Fibroblast of peridontal ligament (primary cell): ENCODE measurements around the gene PRR12.

Experiments used
- DNase-seq: peaks from one replicate; pipeline ENCODE4 v3.0.0-alpha.2; 2010; ENCODE audit errors: extremely low read depth

The PRR12 gene

DNA sequence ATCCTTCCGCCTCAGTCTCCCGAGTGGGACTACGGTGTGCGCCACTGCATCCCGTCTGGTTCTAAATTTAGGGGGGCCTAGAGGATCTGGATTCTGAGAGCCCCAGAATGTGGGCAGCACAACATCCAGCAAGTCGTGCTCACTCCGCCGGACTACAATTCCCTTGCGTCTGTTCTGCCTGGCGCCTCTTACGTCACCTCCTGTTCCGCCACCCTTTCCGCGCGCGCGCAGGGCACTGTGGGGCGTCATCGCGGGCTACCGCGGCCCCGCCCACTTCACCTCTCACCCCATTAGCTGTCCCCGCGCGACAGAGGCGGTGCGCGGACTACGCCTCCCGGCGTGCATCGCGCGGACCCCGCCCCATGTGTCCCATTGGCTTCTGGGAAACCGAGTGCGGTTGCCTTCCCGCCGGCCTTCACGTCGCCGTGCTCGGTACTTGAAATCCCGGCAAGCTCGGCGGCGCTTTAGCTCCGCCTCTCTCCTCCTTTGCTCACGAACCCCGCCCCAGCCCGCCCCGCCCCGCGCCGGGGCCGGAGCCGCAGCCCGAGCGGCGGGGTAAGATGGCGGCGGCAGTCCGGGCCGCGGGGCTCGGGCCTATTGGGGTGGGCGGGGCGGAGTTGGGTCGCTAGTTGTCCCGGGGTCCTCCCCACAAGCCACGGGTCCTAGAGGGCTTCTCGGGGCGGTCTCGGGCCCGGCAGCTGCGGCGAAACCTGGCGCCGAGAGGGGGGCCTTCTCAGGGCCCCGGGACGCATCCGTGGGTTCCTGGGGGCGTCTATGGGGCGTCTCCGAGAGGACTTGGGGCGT is 50.9 kb downstream of the PRR12 start, which contains the start of gene SCAF1:
Gene SCAF1 (plus strand): TSS at position 522 of the 804 bp plus-strand sequence. CDS start 2,818 bp downstream, outside the sequence.
- DNase-seq = peak; percentile 99

DNA sequence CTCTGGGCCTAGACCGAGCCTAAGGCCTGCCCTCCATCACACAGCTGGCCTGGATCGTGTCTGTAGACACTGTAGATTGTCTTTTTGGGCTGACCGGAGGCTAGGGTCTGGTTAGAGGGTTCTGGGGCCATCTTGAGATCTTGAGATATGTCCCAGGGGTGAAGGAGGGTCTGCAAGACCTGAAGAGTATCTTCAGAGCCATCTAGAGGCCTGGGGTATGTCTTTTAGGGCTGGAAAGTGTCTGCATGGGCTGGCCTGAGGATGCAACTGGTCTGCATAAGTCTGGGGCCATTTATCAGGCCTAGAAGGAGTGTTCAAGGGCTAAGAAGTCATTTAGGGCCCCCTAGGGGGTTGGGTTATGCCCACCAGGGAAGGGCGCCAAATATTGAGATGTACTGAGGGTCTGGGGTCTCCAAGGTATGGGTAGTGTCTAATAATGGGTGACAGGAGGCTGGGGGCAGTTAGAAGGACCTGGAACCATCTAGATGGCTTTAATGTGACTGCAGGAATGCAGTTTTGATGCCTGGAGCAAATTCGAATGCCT is 51.6 kb downstream of the PRR12 start:
- peak; percentile 30 for DNase-seq

DNA sequence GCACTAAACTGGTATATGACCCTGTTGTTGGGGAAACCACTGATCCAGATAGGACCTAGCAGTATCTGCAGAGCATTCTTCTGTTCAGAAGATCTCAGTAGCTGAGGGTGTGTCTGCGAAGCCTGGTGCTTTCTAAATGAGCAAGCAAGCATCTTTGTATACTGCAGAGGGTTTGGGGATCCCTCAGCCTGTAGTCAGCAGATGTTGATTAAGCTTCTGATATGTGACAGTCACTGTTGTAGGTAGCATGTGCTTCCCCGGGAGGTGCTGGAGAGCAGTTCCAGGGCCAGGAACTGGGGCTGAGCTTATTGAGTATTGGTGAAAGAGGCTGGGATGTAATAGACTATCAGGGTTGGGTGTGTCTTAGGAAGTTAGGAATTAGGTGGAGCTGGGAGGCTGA is 52.5 kb downstream of the PRR12 start:
- DNase-seq = no peak

DNA sequence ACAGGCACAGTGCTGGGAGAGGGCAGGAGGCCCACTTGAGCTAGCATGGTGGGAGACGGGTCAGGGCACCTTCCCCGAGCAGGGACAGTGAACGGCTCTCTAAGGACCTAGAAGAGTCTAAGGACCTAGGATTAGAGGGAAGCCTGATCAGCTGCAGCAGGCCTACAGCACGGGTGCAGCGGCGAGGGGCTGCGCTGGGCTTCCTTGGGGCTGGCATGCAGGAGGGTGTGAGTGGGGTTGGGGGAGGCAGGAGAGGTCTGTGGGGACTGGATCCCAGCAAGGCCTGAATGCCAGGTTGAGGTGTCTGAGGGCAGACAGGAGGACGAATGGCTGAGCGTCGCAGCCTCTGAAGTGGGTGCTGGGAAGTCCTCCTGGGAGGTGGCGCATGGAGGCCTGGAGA is 54.6 kb downstream of the PRR12 start:
- no peak for DNase-seq

DNA sequence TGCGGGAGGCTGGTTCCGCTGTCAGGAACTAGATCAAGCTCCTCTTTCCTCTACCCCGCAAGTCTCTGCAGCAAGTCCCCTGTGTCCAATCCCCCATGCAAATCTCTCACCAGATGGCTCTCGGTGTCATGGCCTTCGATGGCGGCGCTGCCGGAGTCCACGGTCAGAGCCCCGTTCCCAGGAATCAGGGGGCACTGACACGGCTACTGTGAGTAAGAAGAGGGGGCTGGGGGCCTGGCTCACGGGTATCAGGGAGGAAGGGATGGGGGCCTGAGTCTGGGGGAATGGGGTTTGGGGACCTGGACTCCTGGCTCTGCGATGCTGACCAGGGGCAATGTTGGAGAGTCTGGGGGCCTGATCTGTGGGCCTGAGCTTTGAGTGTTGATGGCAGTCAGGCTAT is 55.0 kb downstream of the PRR12 start:
- DNase-seq = no peak

DNA sequence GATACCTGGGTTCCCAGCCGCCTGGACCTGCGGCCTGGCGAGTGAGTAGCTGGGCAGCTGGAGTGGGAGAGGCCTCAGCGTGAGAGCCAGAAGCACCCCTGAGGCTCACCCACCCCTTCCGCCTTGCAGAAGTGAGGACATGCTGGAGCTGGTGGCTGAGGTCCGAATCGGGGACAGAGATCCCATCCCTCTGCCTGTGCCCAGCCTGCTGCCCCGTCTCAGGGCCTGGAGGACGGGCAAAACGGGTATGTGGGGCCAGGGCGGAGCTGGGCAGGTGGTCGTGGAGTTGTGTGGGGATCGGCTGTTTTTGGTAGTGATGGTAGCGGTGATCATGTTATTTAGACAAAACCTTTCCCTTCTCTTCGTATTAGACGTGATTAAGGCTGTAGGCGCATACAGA is 55.6 kb downstream of the PRR12 start:
- no peak for DNase-seq

DNA sequence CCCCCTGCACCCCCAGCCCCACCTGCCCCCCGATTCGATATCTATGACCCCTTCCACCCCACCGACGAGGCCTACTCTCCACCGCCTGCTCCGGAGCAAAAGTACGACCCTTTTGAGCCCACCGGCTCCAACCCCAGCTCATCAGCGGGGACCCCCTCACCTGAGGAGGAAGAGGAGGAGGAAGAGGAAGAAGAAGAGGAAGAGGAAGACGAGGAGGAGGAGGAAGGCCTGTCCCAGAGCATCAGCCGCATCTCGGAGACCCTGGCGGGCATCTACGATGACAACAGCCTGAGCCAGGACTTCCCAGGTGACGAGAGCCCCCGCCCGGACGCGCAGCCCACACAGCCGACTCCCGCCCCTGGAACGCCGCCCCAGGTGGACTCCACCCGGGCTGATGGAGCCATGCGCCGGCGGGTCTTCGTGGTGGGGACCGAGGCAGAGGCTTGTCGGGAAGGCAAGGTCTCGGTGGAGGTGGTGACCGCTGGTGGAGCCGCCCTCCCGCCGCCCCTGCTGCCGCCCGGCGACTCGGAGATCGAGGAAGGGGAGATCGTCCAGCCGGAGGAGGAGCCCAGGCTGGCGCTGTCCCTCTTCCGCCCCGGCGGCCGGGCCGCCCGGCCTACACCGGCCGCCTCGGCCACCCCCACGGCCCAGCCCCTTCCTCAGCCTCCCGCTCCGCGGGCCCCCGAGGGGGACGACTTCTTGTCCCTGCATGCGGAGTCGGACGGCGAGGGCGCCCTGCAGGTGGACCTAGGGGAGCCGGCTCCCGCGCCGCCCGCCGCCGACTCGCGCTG is 60.2 kb downstream of the PRR12 start:
- DNase-seq = no peak

DNA sequence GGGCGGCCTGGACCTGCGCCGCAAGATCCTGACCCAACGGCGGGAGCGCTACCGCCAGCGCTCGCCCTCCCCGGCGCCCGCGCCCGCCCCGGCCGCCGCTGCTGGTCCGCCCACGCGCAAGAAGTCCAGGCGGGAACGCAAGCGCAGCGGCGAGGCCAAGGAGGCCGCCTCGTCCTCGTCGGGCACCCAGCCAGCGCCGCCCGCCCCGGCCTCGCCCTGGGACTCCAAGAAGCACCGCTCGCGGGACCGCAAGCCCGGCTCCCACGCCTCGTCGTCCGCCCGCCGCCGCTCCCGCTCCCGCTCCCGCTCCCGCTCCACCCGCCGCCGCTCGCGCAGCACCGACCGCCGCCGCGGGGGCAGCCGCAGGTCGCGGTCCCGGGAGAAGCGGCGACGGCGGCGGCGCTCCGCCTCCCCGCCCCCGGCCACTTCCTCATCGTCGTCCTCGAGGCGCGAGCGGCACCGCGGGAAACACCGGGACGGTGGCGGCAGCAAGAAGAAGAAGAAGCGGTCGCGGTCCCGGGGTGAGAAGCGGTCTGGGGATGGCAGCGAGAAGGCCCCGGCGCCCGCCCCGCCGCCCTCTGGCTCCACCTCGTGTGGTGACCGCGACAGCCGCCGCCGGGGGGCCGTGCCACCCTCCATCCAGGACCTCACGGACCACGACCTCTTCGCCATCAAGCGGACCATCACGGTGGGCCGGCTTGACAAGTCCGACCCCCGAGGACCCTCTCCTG is 61.0 kb downstream of the PRR12 start:
- DNase-seq = no peak

DNA sequence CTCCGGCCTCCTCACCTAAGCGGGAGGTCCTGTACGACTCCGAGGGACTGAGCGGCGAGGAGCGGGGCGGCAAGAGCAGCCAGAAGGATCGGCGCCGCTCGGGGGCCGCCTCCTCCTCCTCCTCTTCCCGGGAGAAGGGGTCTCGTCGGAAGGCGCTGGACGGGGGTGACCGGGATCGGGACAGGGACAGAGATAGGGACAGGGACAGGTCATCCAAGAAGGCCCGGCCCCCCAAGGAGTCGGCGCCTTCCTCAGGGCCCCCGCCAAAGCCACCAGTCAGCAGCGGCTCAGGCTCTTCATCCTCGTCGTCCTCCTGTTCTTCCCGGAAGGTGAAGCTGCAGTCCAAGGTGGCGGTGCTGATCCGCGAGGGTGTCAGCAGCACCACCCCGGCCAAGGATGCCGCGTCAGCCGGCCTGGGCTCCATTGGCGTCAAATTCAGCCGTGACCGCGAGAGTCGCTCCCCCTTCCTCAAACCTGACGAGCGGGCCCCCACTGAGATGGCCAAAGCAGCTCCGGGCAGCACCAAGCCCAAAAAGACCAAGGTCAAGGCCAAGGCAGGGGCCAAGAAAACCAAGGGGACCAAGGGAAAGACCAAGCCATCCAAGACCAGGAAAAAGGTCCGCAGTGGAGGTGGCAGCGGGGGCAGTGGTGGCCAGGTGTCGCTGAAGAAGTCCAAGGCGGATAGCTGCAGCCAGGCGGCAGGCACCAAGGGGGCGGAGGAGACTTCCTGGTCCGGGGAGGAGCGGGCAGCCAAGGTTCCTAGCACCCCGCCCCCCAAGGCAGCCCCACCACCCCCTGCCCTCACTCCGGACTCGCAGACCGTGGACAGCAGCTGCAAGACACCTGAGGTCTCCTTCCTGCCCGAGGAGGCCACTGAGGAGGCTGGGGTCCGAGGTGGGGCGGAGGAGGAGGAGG is 61.8 kb downstream of the PRR12 start:
- no peak for DNase-seq

DNA sequence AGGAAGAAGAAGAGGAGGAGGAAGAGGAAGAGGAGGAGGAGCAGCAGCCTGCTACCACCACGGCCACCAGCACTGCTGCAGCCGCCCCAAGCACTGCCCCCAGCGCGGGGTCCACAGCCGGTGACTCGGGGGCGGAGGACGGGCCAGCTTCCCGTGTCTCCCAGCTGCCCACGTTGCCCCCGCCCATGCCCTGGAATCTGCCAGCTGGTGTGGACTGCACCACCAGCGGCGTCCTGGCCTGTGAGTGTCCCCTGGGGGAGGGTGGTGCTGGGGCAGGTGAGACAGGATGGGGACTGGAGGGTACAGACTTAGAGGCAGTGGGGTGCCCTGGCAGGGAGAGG is 62.5 kb downstream of the PRR12 start:
- DNase-seq = no peak

DNA sequence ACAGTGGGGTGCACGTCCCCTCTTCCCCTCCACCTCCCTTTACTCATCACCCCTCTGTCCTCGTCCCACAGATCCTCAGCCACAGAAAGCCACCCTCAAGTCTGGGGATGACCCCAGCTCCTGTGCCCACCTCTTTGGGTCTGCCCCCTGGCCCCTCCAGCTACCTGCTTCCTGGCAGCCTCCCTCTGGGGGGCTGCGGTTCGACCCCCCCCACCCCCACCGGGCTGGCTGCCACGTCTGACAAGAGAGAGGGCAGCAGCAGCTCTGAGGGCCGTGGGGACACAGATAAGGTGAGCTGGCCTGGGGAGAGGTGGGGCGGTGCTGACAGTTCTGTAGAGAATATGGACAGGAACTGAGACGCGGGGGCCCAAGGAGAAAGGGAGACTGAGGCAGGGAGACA is 63.6 kb downstream of the PRR12 start:
- no peak for DNase-seq

DNA sequence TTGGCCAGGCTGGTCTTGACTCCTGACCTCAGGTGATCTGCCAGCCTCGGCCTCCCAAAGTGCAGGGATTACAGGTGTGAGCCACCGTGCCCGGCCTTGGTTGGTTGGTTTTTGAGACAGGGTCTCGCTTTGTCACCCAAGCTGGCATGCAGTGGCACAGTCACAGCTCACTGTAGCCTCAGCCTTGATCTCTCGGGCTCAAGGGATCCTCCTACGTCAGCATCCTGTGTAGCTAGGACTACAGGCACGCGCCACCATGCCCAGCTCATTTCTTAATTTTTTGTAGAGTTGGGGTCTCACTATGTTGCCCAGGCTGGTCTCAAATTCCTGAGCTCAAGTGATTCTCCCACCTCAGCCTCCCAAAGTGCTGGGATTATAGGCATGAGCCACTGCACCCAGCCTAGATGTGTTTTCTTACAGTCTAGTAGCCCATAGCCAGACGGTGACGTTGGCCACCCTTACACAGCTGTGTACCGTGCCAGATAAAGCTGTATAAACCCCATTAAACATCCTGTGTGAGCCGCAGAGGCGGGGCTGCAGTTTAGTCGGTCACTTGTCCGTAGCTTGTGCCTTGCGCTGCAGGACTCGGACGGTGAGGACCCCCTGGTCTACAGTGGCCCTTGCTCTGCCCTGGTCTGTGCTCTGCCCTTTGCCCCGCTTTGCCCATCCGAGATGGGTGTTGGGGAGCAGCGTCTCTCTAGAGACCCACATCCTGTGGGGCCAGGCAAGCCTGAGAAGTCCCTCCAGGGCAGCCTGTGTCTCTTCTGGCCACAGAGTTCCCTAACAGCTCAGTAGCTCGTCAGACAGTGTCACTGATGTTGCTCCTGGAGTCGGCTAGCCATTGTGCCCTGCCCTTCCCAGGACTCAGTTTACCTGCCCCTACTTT is 64.8 kb downstream of the PRR12 start:
- DNase-seq = no peak

DNA sequence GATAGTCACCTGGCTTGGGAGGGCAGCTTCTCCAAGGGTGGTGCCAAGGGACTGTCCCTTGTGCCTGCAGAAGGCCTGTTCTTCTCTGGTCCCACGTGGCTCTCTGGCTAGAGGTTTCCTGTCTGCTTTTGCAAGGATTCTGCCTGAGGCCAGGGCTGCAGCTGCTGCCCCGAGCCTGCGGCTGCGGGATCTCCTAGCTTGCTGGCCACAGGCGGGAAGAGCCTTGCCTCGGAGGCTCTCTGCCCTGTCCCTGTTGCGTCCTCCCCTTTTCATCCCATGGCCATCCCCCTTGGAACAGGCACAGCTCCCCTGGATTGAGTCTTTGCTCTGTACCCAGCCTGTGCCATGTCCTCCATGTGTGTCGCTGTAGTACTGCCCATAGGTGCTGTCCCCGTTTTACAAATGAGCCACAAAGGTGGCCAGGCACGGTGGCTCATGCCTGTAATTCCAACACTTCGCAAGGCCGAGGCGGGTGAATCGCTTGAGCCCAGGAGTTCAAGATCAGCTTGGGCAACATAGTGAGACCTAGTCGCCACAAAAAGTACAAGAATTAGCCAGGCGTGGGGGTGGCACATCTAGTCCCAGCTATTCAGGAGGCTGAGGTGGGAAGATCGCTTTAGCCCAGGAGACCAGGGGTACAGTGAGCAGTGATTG is 65.6 kb downstream of the PRR12 start:
- DNase-seq = no peak

DNA sequence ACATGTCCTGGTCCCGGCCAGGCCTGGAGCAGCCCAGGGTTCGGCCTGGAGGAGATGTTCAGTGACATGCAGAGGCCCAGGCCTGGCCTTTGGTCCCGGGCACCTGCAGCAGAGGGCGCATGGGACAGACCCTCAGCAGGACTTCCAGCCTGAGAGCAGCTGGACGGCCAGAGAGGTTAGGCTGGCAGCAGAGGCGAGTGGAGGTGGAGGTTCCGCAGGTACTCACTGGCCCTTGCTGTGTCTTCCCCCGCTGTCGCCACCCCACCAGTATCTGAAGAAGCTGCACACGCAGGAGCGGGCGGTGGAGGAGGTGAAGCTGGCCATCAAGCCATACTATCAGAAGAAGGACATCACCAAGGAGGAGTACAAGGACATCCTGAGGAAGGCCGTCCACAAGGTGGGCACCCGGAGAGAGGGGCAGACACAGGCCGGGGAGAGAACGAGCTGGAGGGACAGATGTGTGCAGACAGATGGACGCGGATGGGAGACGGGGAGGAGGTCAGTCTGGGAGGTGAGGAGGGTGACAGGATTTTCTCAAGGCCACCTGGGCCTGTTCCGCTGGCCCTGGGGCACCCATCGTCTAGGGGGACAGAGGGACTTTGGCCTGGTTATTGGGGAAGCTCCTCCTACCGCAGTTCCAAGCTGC is 66.6 kb downstream of the PRR12 start:
- no peak for DNase-seq

DNA sequence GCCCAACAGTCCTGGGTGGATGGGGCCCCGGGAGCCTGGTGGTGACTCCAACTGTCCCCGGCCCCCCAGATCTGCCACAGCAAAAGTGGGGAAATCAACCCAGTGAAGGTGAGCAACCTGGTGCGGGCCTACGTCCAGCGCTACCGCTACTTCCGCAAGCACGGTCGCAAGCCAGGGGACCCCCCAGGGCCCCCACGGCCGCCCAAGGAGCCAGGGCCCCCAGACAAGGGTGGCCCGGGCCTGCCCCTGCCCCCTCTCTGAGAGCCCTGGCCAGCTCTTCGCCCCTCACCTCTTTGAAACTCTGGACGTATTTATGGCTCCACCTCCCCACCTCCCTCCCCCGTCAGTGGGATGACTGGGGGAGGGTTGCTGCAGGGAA is 67.1 kb downstream of the PRR12 start:
- DNase-seq = no peak

DNA sequence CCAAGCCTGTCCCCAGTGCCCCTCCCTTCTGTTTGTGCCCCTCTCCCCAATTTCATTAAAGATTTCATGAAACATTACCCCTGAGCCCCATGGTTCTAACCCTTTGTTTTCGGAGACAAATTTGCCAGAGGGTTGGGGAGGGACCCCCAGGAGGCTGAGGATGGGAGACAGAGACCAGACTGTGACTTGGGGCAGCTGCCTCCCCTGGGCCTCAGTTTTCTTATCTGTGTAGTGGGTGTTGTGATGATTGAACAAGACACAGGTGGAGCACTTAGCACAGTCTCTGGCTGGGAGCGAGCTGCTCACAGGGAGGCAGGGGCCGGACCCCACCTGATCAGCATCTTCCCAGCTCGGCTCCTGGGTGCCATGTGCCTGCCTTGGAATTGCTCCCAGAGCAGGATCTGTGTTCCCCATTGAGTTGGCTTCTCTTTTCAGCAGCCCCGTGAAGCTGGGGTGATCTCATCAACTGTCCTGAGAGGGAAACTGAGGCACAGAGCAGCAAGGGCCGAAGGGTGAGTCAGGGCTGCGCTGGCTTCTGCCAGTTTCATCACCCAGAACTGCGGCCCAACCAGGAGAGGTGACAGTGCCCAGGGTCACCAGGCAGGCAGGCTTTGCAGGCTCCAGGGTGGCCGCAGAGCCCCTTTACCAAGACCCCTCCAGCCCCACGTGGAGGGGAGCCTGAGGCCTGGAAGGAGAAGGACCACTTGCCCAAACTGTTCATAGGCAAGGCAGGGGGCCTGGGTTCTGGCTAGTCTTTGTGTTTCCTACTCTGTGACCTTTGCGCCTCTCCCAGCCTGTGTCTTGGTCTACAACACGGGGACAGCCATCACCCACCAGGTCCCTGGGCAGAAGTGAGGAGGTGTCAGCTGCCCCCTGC is 67.8 kb downstream of the PRR12 start:
- DNase-seq = no peak

DNA sequence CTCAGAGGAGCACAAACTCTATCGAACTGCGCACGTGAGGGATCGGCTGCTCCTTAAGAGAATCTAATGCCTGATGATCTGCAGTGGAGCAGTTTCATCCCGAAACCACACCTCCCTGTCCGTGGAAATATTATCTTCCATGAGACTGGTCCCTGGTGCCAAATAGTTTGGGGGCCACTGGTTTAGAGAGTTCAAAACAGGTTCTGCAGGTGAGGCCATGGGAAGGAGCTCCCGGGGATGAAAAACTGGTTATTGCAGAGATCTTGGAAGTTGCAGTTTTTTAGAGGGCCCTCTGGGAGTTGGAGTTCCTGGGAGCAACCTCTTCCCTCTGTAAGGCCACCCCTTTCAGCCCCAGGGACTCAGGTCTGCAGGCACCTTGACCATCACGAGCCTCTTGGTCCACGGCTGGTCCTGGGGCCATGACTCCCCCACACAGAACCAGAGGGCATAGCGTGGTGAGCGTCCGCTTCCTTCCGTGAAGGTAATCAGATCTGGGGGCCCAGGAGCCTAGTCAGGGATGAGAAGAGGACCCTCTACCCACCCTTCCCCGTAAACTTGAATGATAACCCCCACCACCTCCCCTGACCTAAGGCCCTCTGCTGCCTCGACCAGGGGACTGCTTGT is 69.5 kb downstream of the PRR12 start:
- no peak for DNase-seq

DNA sequence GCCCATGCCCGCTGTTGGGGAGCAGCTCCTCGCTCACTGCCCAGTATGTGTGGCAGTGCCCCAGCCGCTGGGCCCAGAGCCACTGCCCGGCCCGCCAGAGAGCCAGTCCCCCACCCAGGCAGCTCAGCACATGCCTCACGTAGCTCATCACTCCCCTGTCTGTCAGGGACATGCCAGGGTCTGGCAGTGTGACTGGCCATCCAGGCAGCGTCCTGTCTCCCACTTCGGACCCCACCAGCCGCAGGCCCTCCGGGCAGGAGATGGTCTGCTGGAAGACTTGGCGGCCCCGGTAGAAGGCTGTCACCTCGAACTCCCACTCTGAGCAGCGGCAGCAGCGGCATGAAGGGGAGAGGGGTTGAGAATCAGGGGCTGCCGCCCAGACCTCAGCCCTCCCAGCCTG is 71.0 kb downstream of the PRR12 start:
- no peak for DNase-seq
